CD14-positive monocyte (primary cell): Measurements from ENCODE around the gene ATP13A5. TPM values are rescaled to one million over a fixed set of nuclear protein-coding genes. Genes with fewer than 3 reads are reported as not detected.

Source experiments
- DNase-seq, 3 donors: peaks; one replicate each; pipeline ENCODE4 v3.0.0-alpha.2; 2011 to 2022
- H2AFZ ChIP-seq: 2 replicates; pipeline ENCODE4 v1.6.0; 2012; ENCODE audit warnings: mild to moderate bottlenecking, low read depth, low read length, inconsistent platforms; ENCODE audit not compliant: insufficient read depth, poor library complexity, severe bottlenecking
- H3K27ac ChIP-seq, 2 donors: 1 replicate in 1 of 2; 2 replicates in 1 of 2; pipeline ENCODE4 v1.5.1; 2012 to 2013; ENCODE audit warnings: low read length in 2 of 2, control low read depth in 1 of 2, inconsistent platforms in 1 of 2, low read depth in 1 of 2, mild to moderate bottlenecking in 1 of 2
- H3K27me3 ChIP-seq, 2 donors: one replicate each; pipeline versions ENCODE4 v1.6.0 to v1.6.1; 2011 to 2013; ENCODE audit warnings: low read length in 2 of 2; ENCODE audit not compliant: control insufficient read depth in 2 of 2, insufficient read depth in 2 of 2
- H3K36me3 ChIP-seq, 2 donors: replicated peaks in 1 of 2; 1 replicate in 1 of 2; 2 replicates in 1 of 2; pipeline versions ENCODE4 v1.5.1 to v1.6.1; 2012 to 2013; ENCODE audit warnings: low read length in 2 of 2, control low read depth in 1 of 2, inconsistent platforms in 1 of 2, mild to moderate bottlenecking in 1 of 2; ENCODE audit not compliant: insufficient read depth in 2 of 2, control insufficient read depth in 1 of 2
- H3K4me1 ChIP-seq, 2 donors: 1 replicate in 1 of 2; 2 replicates in 1 of 2; pipeline versions ENCODE4 v1.5.1 to v1.6.1; 2012 to 2013; ENCODE audit warnings: low read length in 2 of 2, control low read depth in 1 of 2, inconsistent platforms in 1 of 2, mild to moderate bottlenecking in 1 of 2, moderate library complexity in 1 of 2; ENCODE audit not compliant: insufficient read depth in 2 of 2, control insufficient read depth in 1 of 2
- H3K4me2 ChIP-seq: replicated peaks from 2 replicates; pipeline ENCODE3; 2012; ENCODE audit warnings: low read length, moderate library complexity, mild to moderate bottlenecking; ENCODE audit not compliant: poor library complexity, severe bottlenecking; ENCODE audit errors: extremely low read depth
- H3K4me3 ChIP-seq, 3 experiments: fragments of 200-600 bp in 1 of 3; sonication (generic) in 1 of 3; replicated peaks in 1 of 3; 1 replicate in 2 of 3; 2 replicates in 1 of 3; pipeline ENCODE4 v1.5.1; 2011 to 2013; ENCODE audit warnings: low read length in 3 of 3, mild to moderate bottlenecking in 3 of 3, control low read depth in 2 of 3, low read depth in 2 of 3, inconsistent platforms in 1 of 3, moderate library complexity in 1 of 3
- H3K79me2 ChIP-seq: 2 replicates; pipeline ENCODE4 v1.6.0; 2012; ENCODE audit warnings: mild to moderate bottlenecking, control low read depth, inconsistent platforms, low read length, moderate library complexity; ENCODE audit not compliant: insufficient read depth
- H3K9ac ChIP-seq: 2 replicates; pipeline ENCODE4 v1.6.0; 2017; ENCODE audit warnings: low read length, mild to moderate bottlenecking; ENCODE audit not compliant: insufficient read depth, poor library complexity, severe bottlenecking
- H3K9me3 ChIP-seq, 2 donors: replicated peaks in 1 of 2; 1 replicate in 1 of 2; 2 replicates in 1 of 2; pipeline versions ENCODE4 v1.5.1 to v1.6.1; 2012 to 2013; ENCODE audit warnings: low read length in 2 of 2, control low read depth in 1 of 2; ENCODE audit not compliant: control insufficient read depth in 1 of 2, insufficient read depth in 1 of 2
- H4K20me1 ChIP-seq: 2 replicates; pipeline ENCODE4 v1.6.0; 2012; ENCODE audit warnings: mild to moderate bottlenecking, low read length, control low read depth, moderate library complexity; ENCODE audit not compliant: insufficient read depth
- H3K27ac Mint-ChIP-seq, 7 donors: one replicate each; pipeline ENCODE4 v1.8.0; 2020; ENCODE audit warnings: mild to moderate bottlenecking in 7 of 7, mixed read lengths in 7 of 7, moderate library complexity in 6 of 7, inconsistent platforms in 2 of 7
- H3K27me3 Mint-ChIP-seq, 3 donors: one replicate each; pipeline ENCODE4 v1.8.0; 2021 to 2022; ENCODE audit warnings: low read depth in 3 of 3, mild to moderate bottlenecking in 3 of 3, mixed read lengths in 3 of 3, moderate library complexity in 3 of 3, inconsistent platforms in 1 of 3
- H3K36me3 Mint-ChIP-seq, 2 donors: one replicate each; pipeline ENCODE4 v1.8.0; 2020; ENCODE audit warnings: mixed read lengths in 2 of 2, inconsistent platforms in 1 of 2, mild to moderate bottlenecking in 1 of 2
- H3K4me1 Mint-ChIP-seq: one replicate; pipeline ENCODE4 v1.8.0; 2020; ENCODE audit warnings: mild to moderate bottlenecking, mixed read lengths
- H3K4me3 Mint-ChIP-seq, 2 donors: one replicate each; pipeline ENCODE4 v1.8.0; 2020; ENCODE audit warnings: mild to moderate bottlenecking in 2 of 2, mixed read lengths in 2 of 2, moderate library complexity in 1 of 2
- H3K9me3 Mint-ChIP-seq, 7 donors: one replicate each; pipeline ENCODE4 v1.8.0; 2020 to 2022; ENCODE audit warnings: mixed read lengths in 7 of 7, mild to moderate bottlenecking in 6 of 7, moderate library complexity in 6 of 7, inconsistent platforms in 2 of 7
- CTCF ChIP-seq: fragments of 200-600 bp; IDR thresholded peaks from one replicate; pipeline ENCODE4 v1.8.0; 2022; ENCODE audit warnings: antibody characterized with exemption, mild to moderate bottlenecking
- WGBS: methylation state at CpG from one replicate; pipeline ENCODE4 v1.1.5; 2013; ENCODE audit warnings: missing lambda C conversion rate; ENCODE audit not compliant: insufficient coverage; 5-methylcytosine and 5-hydroxymethylcytosine counted together
- intact Hi-C, 2 donors: fragments of 100-400 bp; cut with micrococcal nuclease; formaldehyde crosslinking; loops; one replicate each; pipeline versions ENCODE4 v1.15.0 to v1.15.1; 2023
- polyA plus RNA-seq, 3 donors: library from polyadenylated mRNA; depleted of rRNA in 1 of 3; unstranded in 2 of 3; stranded (reverse) in 1 of 3; fragments of 300-500 nt in 2 of 3; fragments of >200 nt in 1 of 3; fragmentation: Illumina TruSeq in 2 of 3; gene quantifications; 1 replicate in 2 of 3; 2 replicates in 1 of 3; pipeline ENCODE4 v1.2.3, GENCODE V29; 2012 to 2021

Gene ATP13A5
- polyA plus RNA-seq, 3 donors = not detected

DNA sequence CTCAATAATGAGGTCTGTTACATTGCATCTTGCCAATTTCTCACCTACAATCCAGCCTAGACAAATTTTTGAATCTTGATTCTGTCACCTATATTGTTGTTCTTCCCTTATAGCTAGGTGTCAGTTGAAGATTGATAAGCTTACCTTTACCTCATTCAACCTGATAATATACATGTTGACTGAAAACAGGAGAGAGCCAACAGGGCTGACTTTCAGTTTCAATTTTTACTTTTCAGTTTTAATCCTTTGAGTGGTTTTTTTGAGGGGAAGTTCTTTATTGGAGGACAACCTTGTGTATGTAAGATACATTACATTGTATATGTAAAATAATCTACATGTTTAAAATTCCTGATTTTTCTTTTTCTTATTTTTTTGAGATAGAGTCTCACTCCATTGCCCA, 5.8 kb downstream of the ATP13A5 start:
- no peaks in the 10 kb centered on the region for H3K36me3 Mint-ChIP-seq
- H3K4me1 Mint-ChIP-seq = no peaks in the 10 kb centered on the region

DNA sequence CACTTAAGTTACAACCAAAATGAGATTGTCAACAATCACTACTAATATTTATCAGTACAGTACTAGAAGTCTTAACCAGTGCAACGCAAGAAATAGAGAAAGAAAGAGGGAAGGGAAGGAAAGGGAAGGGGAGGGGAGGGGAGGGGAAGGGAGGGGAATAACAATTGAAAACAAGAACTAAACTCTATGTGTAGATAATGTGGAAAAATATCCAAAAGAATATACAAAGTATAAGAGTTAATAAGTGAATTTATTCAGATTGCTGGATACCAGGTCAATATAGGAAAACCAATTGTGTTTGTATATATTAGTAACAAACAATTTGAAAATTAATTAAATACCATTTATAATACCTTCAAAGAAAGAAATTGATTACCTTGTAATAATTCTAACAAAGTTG, 10.7 kb downstream of the ATP13A5 start:
- no peaks in the 10 kb centered on the region for H3K9me3 ChIP-seq
- Mint-ChIP-seq H3K36me3 (no peaks in the 10 kb centered on the region), H3K4me3 (no peak overlapping the region), H3K27ac (no peak overlapping the region), H3K4me1 (no peaks in the 10 kb centered on the region), H3K9me3 (no peaks in the 10 kb centered on the region), H3K27me3 (peaks cover 0 to 2% (median 0%) of the 10 kb centered on the region in 3 donors)
- no peak overlapping the region for H3K27ac ChIP-seq
- no peak overlapping the region for H2AFZ ChIP-seq
- no peak overlapping the region for H3K4me3 ChIP-seq
- intact Hi-C loops = no loop called here
- no peaks in the 10 kb centered on the region for H3K36me3 ChIP-seq
- no peaks in the 10 kb centered on the region for H3K27me3 ChIP-seq
- no peaks in the 10 kb centered on the region for H3K4me1 ChIP-seq
- WGBS = no CpG with 5 or more reads among the region's 1 CpG
- H3K9ac ChIP-seq = no peak overlapping the region
- DNase-seq = no peak
- H3K4me2 ChIP-seq = no peak overlapping the region
- TF ChIP-seq CTCF = no peak
- no peaks in the 10 kb centered on the region for H3K79me2 ChIP-seq
- no peaks in the 10 kb centered on the region for H4K20me1 ChIP-seq

More for the DNA sequence above, 5.8 kb downstream of the ATP13A5 start:
- Histone ChIP-seq H3K9ac (no peak overlapping the region), H3K27ac (no peak overlapping the region), H3K4me3 (no peak overlapping the region), H3K79me2 (no peaks in the 10 kb centered on the region), H3K36me3 (no peaks in the 10 kb centered on the region), H3K27me3 (no peaks in the 10 kb centered on the region), H4K20me1 (no peaks in the 10 kb centered on the region), H3K4me1 (no peaks in the 10 kb centered on the region), H2AFZ (no peak overlapping the region), H3K9me3 (no peaks in the 10 kb centered on the region), H3K4me2 (no peak overlapping the region)
- Mint-ChIP-seq H3K27ac (no peak overlapping the region), H3K4me3 (no peak overlapping the region), H3K9me3 (peaks cover 0 to 3% (median 0%) of the 10 kb centered on the region in 7 donors), H3K27me3 (no peaks in the 10 kb centered on the region)
- DNase-seq = no peak
- no peak for TF ChIP-seq CTCF
- intact Hi-C loops = no loop called here
